ENCODE results near the gene BICDL2. TPM values are rescaled to one million over a fixed set of nuclear protein-coding genes. Genes with fewer than 3 reads are reported as not detected.

BICDL2 gene
- total and polyA plus RNA-seq, 2 donors from 2014 or later: 2.9 to 12.1 TPM

GRCh38 chr16:3015865-3016521 lies 20.8 kb downstream of the BICDL2 start:
- no peak overlapping the region for H3K27ac ChIP-seq (ENCODE audit: low read depth in 2 of 2, low read length in 2 of 2)
- no peak for DNase-seq
- no peak overlapping the region for H3K4me3 ChIP-seq (ENCODE audit: low read length in 3 of 3)
- FAIRE-seq: no peak
- no peaks in the 10 kb centered on the region for H3K9me3 ChIP-seq (ENCODE audit: control insufficient read depth in 2 of 3, insufficient read depth in 1 of 3, low read length in 3 of 3)
- H3K9ac ChIP-seq (ENCODE audit: low read length in 3 of 3): no peak overlapping the region
- intact Hi-C loops (cut with DNase I): no loop called here
- H3K4me1 ChIP-seq (ENCODE audit: control insufficient read depth in 2 of 3, insufficient read depth in 2 of 3, low read depth in 1 of 3, low read length in 3 of 3): peaks cover 0 to 6% (median 5%) of the 10 kb centered on the region in 3 donors
- H3K27me3 ChIP-seq (ENCODE audit: control insufficient read depth, insufficient read depth, low read length): peaks cover 7% of the 10 kb centered on the region
- no peaks in the 10 kb centered on the region for H3K36me3 ChIP-seq (ENCODE audit: control insufficient read depth in 2 of 3, insufficient read depth in 3 of 3, low read length in 3 of 3)
- no peak for TF ChIP-seq CTCF (IDR thresholded peaks at IDR 0.05; ENCODE audit: borderline replicate concordance, extremely low read depth, insufficient read depth)

GRCh38 chr16:3014971-3015370 lies 21.8 kb downstream of the BICDL2 start:
- no peaks in the 10 kb centered on the region for H3K9me3 ChIP-seq (ENCODE audit: control insufficient read depth in 2 of 3, insufficient read depth in 1 of 3, low read length in 3 of 3)
- FAIRE-seq (no peak), DNase-seq (no peak)
- no peak overlapping the region for H3K27ac ChIP-seq (ENCODE audit: low read depth in 2 of 2, low read length in 2 of 2)
- no peak for TF ChIP-seq CTCF (IDR thresholded peaks at IDR 0.05; ENCODE audit: borderline replicate concordance, extremely low read depth, insufficient read depth)
- H3K4me3 ChIP-seq (ENCODE audit: low read length in 3 of 3): no peak overlapping the region
- no peaks in the 10 kb centered on the region for H3K36me3 ChIP-seq (ENCODE audit: control insufficient read depth in 2 of 3, insufficient read depth in 3 of 3, low read length in 3 of 3)
- H3K27me3 ChIP-seq (ENCODE audit: control insufficient read depth, insufficient read depth, low read length): peaks cover 7% of the 10 kb centered on the region
- intact Hi-C loops (cut with DNase I): no loop called here
- peaks cover 0 to 6% (median 0%) of the 10 kb centered on the region in 3 donors for H3K4me1 ChIP-seq (ENCODE audit: control insufficient read depth in 2 of 3, insufficient read depth in 2 of 3, low read depth in 1 of 3, low read length in 3 of 3)
- H3K9ac ChIP-seq (ENCODE audit: low read length in 3 of 3): no peak overlapping the region

GRCh38 chr16:3013998-3014690 lies 22.6 kb downstream of the BICDL2 start:
- Histone ChIP-seq H3K4me1 (ENCODE audit: control insufficient read depth in 2 of 3, insufficient read depth in 2 of 3, low read depth in 1 of 3, low read length in 3 of 3) (peaks cover 0 to 3% (median 0%) of the 10 kb centered on the region in 3 donors), H3K4me3 (ENCODE audit: low read length in 3 of 3) (no peak overlapping the region), H3K9ac (ENCODE audit: low read length in 3 of 3) (no peak overlapping the region), H3K36me3 (ENCODE audit: control insufficient read depth in 2 of 3, insufficient read depth in 3 of 3, low read length in 3 of 3) (no peaks in the 10 kb centered on the region), H3K9me3 (ENCODE audit: control insufficient read depth in 2 of 3, insufficient read depth in 1 of 3, low read length in 3 of 3) (no peaks in the 10 kb centered on the region), H3K27ac (ENCODE audit: low read depth in 2 of 2, low read length in 2 of 2) (no peak overlapping the region), H3K27me3 (ENCODE audit: control insufficient read depth, insufficient read depth, low read length) (peaks cover 7% of the 10 kb centered on the region)
- no peak for TF ChIP-seq CTCF (IDR thresholded peaks at IDR 0.05; ENCODE audit: borderline replicate concordance, extremely low read depth, insufficient read depth)
- intact Hi-C loops (cut with DNase I): no loop called here
- FAIRE-seq (no peak), DNase-seq (no peak)

Data from kidney (tissue), 14 donors.